ENCODE measurements around the gene FAM193A.
"Not testable (repeated sequence)": the region's sequence is repeated elsewhere in the genome, so short reads cannot be mapped to it uniquely, and the experiment has no call there.

Gene FAM193A

GRCh38 chr4:2728806-2729532, 192.5 kb downstream of the FAM193A start:
- DNase-seq (ENCODE audit: low read depth) = no peak

- no peak for DNase-seq (ENCODE audit: low read depth)
Observed at GRCh38 chr4:2729533-2729875, 193.1 kb downstream of the FAM193A start.

DNA sequence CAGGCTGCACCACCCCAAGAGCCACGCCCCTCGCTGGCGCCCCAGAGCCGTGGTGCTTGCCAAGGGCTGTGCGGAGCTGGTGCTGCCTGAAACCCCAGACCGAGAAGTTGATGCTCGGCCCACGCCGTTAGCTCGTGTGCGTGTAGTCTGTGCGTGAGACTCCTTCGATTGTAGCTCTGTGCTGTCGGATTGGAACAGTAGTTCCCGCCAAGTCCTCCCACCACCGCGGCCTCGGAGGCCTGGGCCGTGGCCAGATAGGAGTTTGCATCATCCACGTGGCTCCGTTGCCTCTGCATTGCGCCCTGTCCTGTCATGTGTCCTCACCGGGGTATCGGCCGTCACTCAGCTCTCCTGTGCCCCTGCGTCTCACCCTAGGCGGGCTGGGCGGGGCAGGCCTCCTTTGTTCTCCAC, 195.5 kb downstream of the FAM193A start:
- no peak for DNase-seq (ENCODE audit: low read depth)

- DNase-seq (ENCODE audit: low read depth) = no peak
Observed at GRCh38 chr4:2732526-2732925, 196.1 kb downstream of the FAM193A start.

- no peak for DNase-seq (ENCODE audit: low read depth)
Observed at GRCh38 chr4:2733001-2733843, 196.8 kb downstream of the FAM193A start.

DNA sequence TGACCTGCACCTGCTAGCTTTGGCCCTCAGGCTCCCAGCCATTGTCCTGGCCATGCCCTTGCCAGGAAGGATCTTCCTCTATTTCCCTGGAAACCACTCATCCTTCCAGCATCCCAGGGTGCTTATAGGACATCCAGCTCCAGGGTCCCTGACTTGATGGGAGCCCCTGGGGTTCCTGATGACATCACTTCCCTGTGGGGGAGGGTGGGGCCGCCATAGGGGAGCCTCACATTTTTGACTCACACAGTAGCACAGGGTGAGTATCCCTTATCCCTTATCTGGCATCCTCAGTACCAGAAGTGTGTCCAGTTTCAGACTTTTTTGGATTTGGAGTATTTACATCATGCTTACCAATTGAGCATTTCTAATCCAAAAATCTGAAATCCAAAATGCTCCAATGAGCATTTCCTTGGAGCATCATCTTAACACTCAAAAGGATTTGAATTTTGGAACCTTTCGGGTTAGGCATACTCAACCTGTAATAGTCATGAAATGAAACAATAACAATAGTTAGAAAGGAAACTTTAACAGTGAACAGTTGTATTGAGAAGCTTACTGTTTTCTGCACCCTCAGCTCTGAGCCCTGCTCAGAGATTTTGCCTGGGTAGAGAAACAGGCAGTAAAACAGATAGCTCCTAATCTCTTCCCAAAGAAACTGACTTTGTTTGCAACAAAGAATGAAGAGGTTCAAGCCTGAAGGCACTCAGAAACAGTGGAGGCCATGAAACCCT, 197.6 kb downstream of the FAM193A start:
- no peak for DNase-seq (ENCODE audit: low read depth)

- DNase-seq (ENCODE audit: low read depth) = no peak
Observed at GRCh38 chr4:2734612-2735011, 198.2 kb downstream of the FAM193A start.

DNA sequence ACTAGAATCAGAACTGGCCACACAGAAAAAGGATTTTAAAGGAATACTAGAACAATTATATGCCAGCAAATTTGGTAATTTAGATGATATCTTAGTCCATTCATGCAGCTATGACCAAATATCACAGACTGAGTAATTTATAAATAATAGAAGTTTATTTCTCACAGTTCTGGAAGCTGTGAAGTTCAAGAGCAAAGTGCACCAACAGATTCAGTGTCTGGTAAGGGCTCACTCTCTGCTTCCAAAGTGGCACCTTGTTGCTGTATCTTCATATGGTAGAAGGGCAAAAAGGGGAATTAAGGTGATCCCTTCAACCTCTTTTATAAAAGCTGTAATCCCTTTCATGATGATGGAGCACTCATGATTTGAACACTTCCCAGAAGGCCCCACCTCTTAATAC, 199.4 kb downstream of the FAM193A start:
- no peak for DNase-seq (ENCODE audit: low read depth)

DNA sequence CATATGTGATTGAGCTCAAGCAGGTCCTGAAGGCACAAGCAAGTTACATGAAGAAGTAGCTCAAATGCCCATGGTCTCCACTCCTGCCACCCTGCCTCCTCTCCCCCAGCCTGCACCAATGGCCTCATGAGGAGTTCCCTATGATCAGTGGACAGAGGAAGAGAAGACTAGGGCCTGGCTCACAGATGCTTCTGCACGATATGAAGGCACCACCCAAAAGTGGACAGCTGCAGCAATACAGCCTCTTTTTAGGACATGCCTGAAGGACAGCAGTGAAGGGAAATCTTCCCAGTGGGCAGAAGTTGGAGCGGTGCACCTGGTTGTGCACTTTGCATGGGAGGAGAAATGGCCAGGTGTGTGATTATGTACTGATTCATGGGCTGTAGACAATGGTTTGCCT, 201.8 kb downstream of the FAM193A start:
- DNase-seq (ENCODE audit: low read depth) = not testable (repeated sequence)

GRCh38 chr4:2741626-2742025, 205.2 kb downstream of the FAM193A start:
- no peak for DNase-seq (ENCODE audit: low read depth)

- DNase-seq (ENCODE audit: low read depth) = no peak
Observed at GRCh38 chr4:2742081-2742822, 205.8 kb downstream of the FAM193A start.

GRCh38 chr4:2742823-2743517, 206.5 kb downstream of the FAM193A start:
- no peak for DNase-seq (ENCODE audit: low read depth)

GRCh38 chr4:2743518-2744445, 207.3 kb downstream of the FAM193A start:
- DNase-seq (ENCODE audit: low read depth) = no peak

GRCh38 chr4:2744576-2745270, 208.3 kb downstream of the FAM193A start:
- no peak for DNase-seq (ENCODE audit: low read depth)

DNA sequence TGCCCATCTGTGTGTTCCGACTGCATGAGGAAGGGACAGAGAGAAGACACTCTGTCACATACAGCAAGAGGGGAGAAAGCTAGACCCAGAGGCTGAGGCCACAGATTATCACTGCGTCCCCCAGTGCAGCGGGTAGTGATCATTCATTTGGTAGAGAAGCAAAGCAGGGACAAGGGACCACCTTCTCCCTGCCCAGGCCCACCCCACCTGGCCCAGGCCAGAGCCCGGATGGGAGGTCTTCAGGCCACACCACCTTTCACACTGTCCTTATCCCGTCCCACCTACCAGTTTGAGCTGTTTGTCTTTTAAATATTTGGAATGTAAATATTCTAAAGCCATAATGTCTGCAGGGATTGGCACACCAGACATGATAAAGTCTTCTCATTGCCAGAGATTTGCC, 209.1 kb downstream of the FAM193A start:
- no peak for DNase-seq (ENCODE audit: low read depth)

GRCh38 chr4:2745981-2746806, 209.7 kb downstream of the FAM193A start:
- peak; percentile 87 for DNase-seq (ENCODE audit: low read depth)

GRCh38 chr4:2746891-2747695, 210.6 kb downstream of the FAM193A start:
- DNase-seq (ENCODE audit: low read depth) = no peak

Data from stimulated activated CD4-positive, alpha-beta T cell treated with anti-CD3 and anti-CD28 coated beads, Interleukin-2, amount 100 ng/mL, for 4 hours (primary cell).